ENCODE measurements around the gene COG7.

The COG7 gene

DNA sequence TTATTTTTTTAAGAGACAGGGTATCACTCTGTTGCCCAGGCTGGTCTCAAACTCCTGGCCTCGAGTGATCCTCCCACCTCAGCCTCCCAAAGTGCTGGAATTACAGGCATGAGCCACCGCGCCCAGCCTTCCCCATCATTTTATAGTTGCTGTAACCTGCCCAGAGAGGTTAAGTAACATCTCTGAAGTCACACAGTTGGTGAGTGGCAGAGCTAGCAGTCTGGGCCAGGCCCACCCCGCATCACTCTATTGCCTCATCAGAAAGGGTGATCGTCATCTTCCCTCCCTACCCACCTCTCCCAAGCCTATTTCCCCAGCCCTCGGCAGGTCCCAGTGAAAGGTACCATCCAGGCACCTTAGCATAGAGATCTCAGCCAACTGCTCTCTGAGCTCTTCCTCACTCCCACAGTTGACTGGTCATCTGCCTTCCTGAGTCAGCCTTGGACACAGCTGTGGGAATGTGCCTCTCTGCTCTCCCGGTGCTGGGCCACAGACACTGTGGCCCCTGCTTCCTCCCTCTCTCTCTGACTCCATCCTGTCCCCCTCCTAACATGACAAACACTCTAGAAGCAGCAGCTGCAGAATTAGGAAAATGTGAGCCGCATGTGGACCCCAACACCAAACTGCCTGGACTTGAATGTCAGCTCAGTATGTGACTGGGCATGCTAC lies 93.8 kb downstream of the COG7 start:
- Histone ChIP-seq H3K4me3 (ENCODE audit: low read depth in 1 of 5, low read length in 5 of 5) (no peak overlapping the region), H3K36me3 (ENCODE audit: control insufficient read depth in 5 of 5, insufficient read depth in 5 of 5, low read length in 5 of 5) (no peaks in the 10 kb centered on the region), H3K9me3 (ENCODE audit: control insufficient read depth in 5 of 5, low read length in 5 of 5) (no peaks in the 10 kb centered on the region), H3K27ac (ENCODE audit: low read depth, low read length) (no peak overlapping the region), H3K4me1 (ENCODE audit: control insufficient read depth in 5 of 5, insufficient read depth in 5 of 5, low read length in 5 of 5) (peaks cover 0 to 18% (median 2%) of the 10 kb centered on the region in 5 donors), H3K9ac (ENCODE audit: low read length in 5 of 5) (no peak overlapping the region), H3K27me3 (ENCODE audit: control insufficient read depth in 5 of 5, insufficient read depth in 4 of 5, low read length in 5 of 5) (peaks cover 0 to 13% (median 0%) of the 10 kb centered on the region in 5 donors)

DNA sequence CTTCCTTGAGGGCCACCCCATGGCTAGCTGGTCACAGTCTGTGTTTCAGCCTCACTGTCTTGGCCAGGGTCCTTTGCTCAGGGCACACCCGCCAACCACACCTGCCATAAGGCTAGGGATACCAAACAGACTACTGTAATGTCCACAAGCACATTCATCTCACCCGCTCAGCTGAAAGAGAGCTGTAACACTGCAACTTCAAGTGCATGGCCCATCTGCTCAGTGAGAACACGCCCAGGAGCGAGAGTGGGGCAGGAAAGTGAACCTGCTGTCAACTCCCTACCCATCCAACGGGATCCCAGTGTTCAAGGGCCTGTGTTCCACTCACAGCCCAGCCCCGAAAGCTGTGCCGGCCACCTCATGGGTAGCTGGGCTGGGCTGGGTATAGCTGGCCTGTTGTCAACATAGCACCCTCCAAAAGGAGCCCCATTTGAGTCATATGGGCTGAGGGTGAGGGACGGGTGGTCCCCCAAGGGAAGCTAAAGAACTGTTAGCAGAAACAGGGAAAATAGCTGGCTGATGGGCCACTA lies 95.2 kb downstream of the COG7 start:
- no peaks in the 10 kb centered on the region for H3K36me3 ChIP-seq (ENCODE audit: control insufficient read depth in 5 of 5, insufficient read depth in 5 of 5, low read length in 5 of 5)
- no peak overlapping the region for H3K9ac ChIP-seq (ENCODE audit: low read length in 5 of 5)

DNA sequence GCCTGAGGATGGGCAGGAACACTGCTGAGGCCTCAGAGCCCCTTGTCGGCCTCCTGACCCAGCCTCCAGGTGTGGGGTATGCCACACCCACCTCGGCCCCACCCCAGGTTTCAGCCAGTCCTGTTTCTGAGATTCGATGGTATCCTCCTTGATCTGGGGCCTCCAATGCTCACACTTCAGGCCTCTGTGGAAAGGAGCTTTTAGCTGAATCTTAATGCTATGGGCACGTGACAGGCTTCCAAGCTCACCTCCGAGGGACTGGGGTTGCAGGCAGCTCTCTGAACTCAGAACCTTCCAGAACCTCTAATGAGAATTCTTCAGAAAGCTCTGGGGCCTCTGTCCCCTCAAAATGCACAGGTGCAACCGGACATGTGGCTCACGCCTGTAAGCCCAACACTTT lies 96.0 kb downstream of the COG7 start:
- H3K27me3 ChIP-seq (ENCODE audit: control insufficient read depth in 5 of 5, insufficient read depth in 4 of 5, low read length in 5 of 5), result peaks cover 0 to 13% (median 0%) of the 10 kb centered on the region in 5 donors
- no peak overlapping the region for H3K9ac ChIP-seq (ENCODE audit: low read length in 5 of 5)
- peaks cover 0 to 5% (median 2%) of the 10 kb centered on the region in 5 donors for H3K4me1 ChIP-seq (ENCODE audit: control insufficient read depth in 5 of 5, insufficient read depth in 5 of 5, low read length in 5 of 5)
- H3K4me3 ChIP-seq (ENCODE audit: low read depth in 1 of 5, low read length in 5 of 5), result no peak overlapping the region
- H3K27ac ChIP-seq (ENCODE audit: low read depth, low read length), result no peak overlapping the region
- H3K9me3 ChIP-seq (ENCODE audit: control insufficient read depth in 5 of 5, low read length in 5 of 5), result peaks cover 0 to 4% (median 2%) of the 10 kb centered on the region in 5 donors
- no peaks in the 10 kb centered on the region for H3K36me3 ChIP-seq (ENCODE audit: control insufficient read depth in 5 of 5, insufficient read depth in 5 of 5, low read length in 5 of 5)

More for the DNA sequence above, 95.2 kb downstream of the COG7 start:
- no peaks in the 10 kb centered on the region for H3K9me3 ChIP-seq (ENCODE audit: control insufficient read depth in 5 of 5, low read length in 5 of 5)
- H3K4me1 ChIP-seq (ENCODE audit: control insufficient read depth in 5 of 5, insufficient read depth in 5 of 5, low read length in 5 of 5), result peaks cover 0 to 12% (median 2%) of the 10 kb centered on the region in 5 donors
- peaks cover 0 to 13% (median 0%) of the 10 kb centered on the region in 5 donors for H3K27me3 ChIP-seq (ENCODE audit: control insufficient read depth in 5 of 5, insufficient read depth in 4 of 5, low read length in 5 of 5)
- H3K4me3 ChIP-seq (ENCODE audit: low read depth in 1 of 5, low read length in 5 of 5), result no peak overlapping the region
- H3K27ac ChIP-seq (ENCODE audit: low read depth, low read length), result no peak overlapping the region

DNA sequence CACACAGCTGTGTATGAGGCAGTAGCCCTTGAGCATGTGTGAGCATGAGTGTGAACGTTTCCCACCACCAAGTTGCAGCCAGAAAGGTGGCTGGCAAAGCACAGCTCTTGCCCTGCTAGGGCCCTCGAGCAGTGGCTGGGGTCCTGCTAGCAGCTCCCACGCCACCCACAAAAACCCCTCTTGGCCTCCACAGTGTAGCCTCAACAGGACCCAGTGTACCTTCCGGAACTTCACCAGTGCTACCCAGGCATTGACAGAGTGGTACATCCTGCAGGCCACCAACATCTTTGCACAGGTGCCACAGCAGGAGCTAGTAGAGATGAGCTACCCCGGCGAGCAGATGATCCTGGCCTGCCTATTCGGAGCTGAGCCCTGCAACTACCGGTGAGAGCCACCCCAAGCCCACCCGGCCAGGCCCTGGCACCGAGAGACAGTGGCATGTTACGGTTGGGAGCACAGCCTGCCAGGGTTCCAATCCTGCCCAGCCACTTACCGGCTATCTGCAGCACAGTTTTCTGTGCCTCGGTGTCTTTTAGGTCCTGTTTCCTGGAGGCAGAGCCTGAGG lies 97.8 kb downstream of the COG7 start:
- Histone ChIP-seq H3K4me1 (ENCODE audit: control insufficient read depth in 5 of 5, insufficient read depth in 5 of 5, low read length in 5 of 5) (peaks cover 0 to 5% (median 2%) of the 10 kb centered on the region in 5 donors), H3K27ac (ENCODE audit: low read depth, low read length) (no peak overlapping the region), H3K27me3 (ENCODE audit: control insufficient read depth in 5 of 5, insufficient read depth in 4 of 5, low read length in 5 of 5) (peaks cover 0 to 13% (median 0%) of the 10 kb centered on the region in 5 donors), H3K9me3 (ENCODE audit: control insufficient read depth in 5 of 5, low read length in 5 of 5) (peaks cover 0 to 5% (median 3%) of the 10 kb centered on the region in 5 donors), H3K36me3 (ENCODE audit: control insufficient read depth in 5 of 5, insufficient read depth in 5 of 5, low read length in 5 of 5) (no peaks in the 10 kb centered on the region), H3K9ac (ENCODE audit: low read length in 5 of 5) (no peak overlapping the region), H3K4me3 (ENCODE audit: low read depth in 1 of 5, low read length in 5 of 5) (no peak overlapping the region)

DNA sequence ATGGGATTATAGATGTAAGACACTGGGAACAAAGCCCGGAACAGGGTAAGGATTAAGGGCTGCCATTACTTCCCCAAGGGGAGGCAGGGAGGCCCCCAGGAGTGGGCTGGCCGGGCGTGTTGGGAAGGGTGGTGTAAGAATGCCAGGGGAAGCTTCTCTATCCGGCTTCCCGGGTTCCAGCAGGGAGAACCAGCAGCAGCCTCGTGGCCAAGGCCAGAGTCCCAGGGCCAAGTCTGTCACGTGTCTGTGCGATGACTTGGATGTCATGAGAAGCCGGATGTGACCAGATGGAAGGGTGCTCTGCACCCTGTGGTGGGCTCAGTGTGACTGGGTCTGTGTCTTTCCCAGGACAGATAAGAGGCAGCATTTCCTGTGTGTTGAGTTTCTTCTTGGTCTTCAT lies 98.7 kb downstream of the COG7 start:
- Histone ChIP-seq H3K4me1 (ENCODE audit: control insufficient read depth in 5 of 5, insufficient read depth in 5 of 5, low read length in 5 of 5) (peaks cover 0 to 2% (median 0%) of the 10 kb centered on the region in 5 donors), H3K4me3 (ENCODE audit: low read depth in 1 of 5, low read length in 5 of 5) (no peak overlapping the region)

DNA sequence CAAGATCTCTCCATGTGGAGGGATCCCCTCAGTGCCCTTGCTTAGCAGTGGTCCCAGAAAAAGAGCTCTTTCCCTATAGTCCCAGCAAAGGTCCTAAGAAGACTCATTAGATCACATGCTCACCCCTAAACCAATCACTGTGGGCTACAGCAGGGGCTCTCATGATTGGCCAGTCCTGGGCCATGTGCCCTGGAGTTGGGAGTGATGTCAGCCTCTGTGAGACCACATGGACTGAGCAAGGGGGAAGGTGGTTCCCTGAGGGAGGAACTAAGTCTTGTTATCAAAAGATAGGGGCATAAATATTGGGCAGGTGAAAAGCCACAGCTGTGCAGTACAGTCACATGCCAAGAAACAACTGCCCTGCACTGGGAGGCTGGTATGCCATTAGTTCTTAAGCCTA lies 99.5 kb downstream of the COG7 start:
- H3K36me3 ChIP-seq (ENCODE audit: control insufficient read depth in 5 of 5, insufficient read depth in 5 of 5, low read length in 5 of 5), result no peaks in the 10 kb centered on the region
- H3K27ac ChIP-seq (ENCODE audit: low read depth, low read length), result no peak overlapping the region
- no peak overlapping the region for H3K4me3 ChIP-seq (ENCODE audit: low read depth in 1 of 5, low read length in 5 of 5)
- H3K9ac ChIP-seq (ENCODE audit: low read length in 5 of 5), result no peak overlapping the region
- no peaks in the 10 kb centered on the region for H3K4me1 ChIP-seq (ENCODE audit: control insufficient read depth in 5 of 5, insufficient read depth in 5 of 5, low read length in 5 of 5)
- H3K9me3 ChIP-seq (ENCODE audit: control insufficient read depth in 5 of 5, low read length in 5 of 5), result peaks cover 0 to 5% (median 3%) of the 10 kb centered on the region in 5 donors
- peaks cover 0 to 11% (median 0%) of the 10 kb centered on the region in 5 donors for H3K27me3 ChIP-seq (ENCODE audit: control insufficient read depth in 5 of 5, insufficient read depth in 4 of 5, low read length in 5 of 5)

More for the DNA sequence above, 98.7 kb downstream of the COG7 start:
- Histone ChIP-seq H3K36me3 (ENCODE audit: control insufficient read depth in 5 of 5, insufficient read depth in 5 of 5, low read length in 5 of 5) (no peaks in the 10 kb centered on the region), H3K9ac (ENCODE audit: low read length in 5 of 5) (no peak overlapping the region), H3K27me3 (ENCODE audit: control insufficient read depth in 5 of 5, insufficient read depth in 4 of 5, low read length in 5 of 5) (peaks cover 0 to 12% (median 0%) of the 10 kb centered on the region in 5 donors), H3K27ac (ENCODE audit: low read depth, low read length) (no peak overlapping the region), H3K9me3 (ENCODE audit: control insufficient read depth in 5 of 5, low read length in 5 of 5) (peaks cover 0 to 5% (median 3%) of the 10 kb centered on the region in 5 donors)

- H3K4me1 ChIP-seq (ENCODE audit: control insufficient read depth in 5 of 5, insufficient read depth in 5 of 5, low read length in 5 of 5), result no peaks in the 10 kb centered on the region
- peaks cover 0 to 3% (median 0%) of the 10 kb centered on the region in 5 donors for H3K27me3 ChIP-seq (ENCODE audit: control insufficient read depth in 5 of 5, insufficient read depth in 4 of 5, low read length in 5 of 5)
- no peak overlapping the region for H3K27ac ChIP-seq (ENCODE audit: low read depth, low read length)
- H3K36me3 ChIP-seq (ENCODE audit: control insufficient read depth in 5 of 5, insufficient read depth in 5 of 5, low read length in 5 of 5), result no peaks in the 10 kb centered on the region
- no peak overlapping the region for H3K9ac ChIP-seq (ENCODE audit: low read length in 5 of 5)
- no peak overlapping the region for H3K4me3 ChIP-seq (ENCODE audit: low read depth in 1 of 5, low read length in 5 of 5)
- H3K9me3 ChIP-seq (ENCODE audit: control insufficient read depth in 5 of 5, low read length in 5 of 5), result peaks cover 0 to 5% (median 3%) of the 10 kb centered on the region in 5 donors
Measured at GRCh38 chr16:23351360-23351759, 101.6 kb downstream of the COG7 start.

GRCh38 chr16:23348579-23349469 lies 104.2 kb downstream of the COG7 start:
- Histone ChIP-seq H3K9me3 (ENCODE audit: control insufficient read depth in 5 of 5, low read length in 5 of 5) (peaks cover 0 to 5% (median 3%) of the 10 kb centered on the region in 5 donors), H3K27me3 (ENCODE audit: control insufficient read depth in 5 of 5, insufficient read depth in 4 of 5, low read length in 5 of 5) (no peaks in the 10 kb centered on the region), H3K36me3 (ENCODE audit: control insufficient read depth in 5 of 5, insufficient read depth in 5 of 5, low read length in 5 of 5) (no peaks in the 10 kb centered on the region), H3K4me1 (ENCODE audit: control insufficient read depth in 5 of 5, insufficient read depth in 5 of 5, low read length in 5 of 5) (no peaks in the 10 kb centered on the region), H3K4me3 (ENCODE audit: low read depth in 1 of 5, low read length in 5 of 5) (no peak overlapping the region), H3K9ac (ENCODE audit: low read length in 5 of 5) (no peak overlapping the region), H3K27ac (ENCODE audit: low read depth, low read length) (no peak overlapping the region)

DNA sequence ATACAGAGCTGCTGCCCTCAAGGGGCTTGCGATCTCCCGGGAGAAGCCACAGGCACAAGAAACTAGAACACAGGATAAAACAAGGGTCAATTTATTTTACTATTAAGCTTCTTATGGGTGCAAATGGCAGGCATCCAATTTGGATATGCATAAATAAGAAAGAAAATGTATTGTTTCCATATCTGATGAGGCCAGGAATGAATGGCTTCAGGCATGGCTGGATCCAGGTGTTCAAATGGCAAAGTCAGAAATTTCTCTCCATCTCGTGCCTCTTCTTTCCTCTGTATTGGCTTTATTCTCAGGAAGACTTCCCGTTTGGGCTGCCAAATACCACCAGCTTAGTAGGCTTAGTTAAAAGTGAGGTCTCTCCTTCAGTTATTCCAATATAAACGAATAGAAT lies 107.8 kb downstream of the COG7 start:
- Histone ChIP-seq H3K27me3 (ENCODE audit: control insufficient read depth in 5 of 5, insufficient read depth in 4 of 5, low read length in 5 of 5) (no peaks in the 10 kb centered on the region), H3K9me3 (ENCODE audit: control insufficient read depth in 5 of 5, low read length in 5 of 5) (no peaks in the 10 kb centered on the region), H3K9ac (ENCODE audit: low read length in 5 of 5) (no peak overlapping the region), H3K4me3 (ENCODE audit: low read depth in 1 of 5, low read length in 5 of 5) (no peak overlapping the region), H3K36me3 (ENCODE audit: control insufficient read depth in 5 of 5, insufficient read depth in 5 of 5, low read length in 5 of 5) (no peaks in the 10 kb centered on the region), H3K27ac (ENCODE audit: low read depth, low read length) (no peak overlapping the region), H3K4me1 (ENCODE audit: control insufficient read depth in 5 of 5, insufficient read depth in 5 of 5, low read length in 5 of 5) (no peaks in the 10 kb centered on the region)
